Upper lobe of right lung (tissue), 1 donor: ENCODE data around the gene RIOK3. TPM values are rescaled to one million over a fixed set of nuclear protein-coding genes. Genes with fewer than 3 reads are reported as not detected.

Experiments used
- ATAC-seq: fragments of 200-7000 bp; cut with Tn5 transposase; one replicate; pipeline ENCODE4 v1.9.1; 2020; ENCODE audit warnings: mild to moderate bottlenecking, moderate library complexity
- DNase-seq: peaks from one replicate; pipeline ENCODE4 v3.0.0-alpha.2; 2020
- H3K27ac ChIP-seq: fragments of 200-600 bp; one replicate; pipeline ENCODE4 v1.8.0; 2022
- H3K27me3 ChIP-seq: fragments of 200-600 bp; one replicate; pipeline ENCODE4 v1.8.0; 2022; ENCODE audit warnings: mild to moderate bottlenecking
- H3K36me3 ChIP-seq: fragments of 200-600 bp; one replicate; pipeline ENCODE4 v1.8.0; 2022
- H3K4me1 ChIP-seq: fragments of 200-600 bp; one replicate; pipeline ENCODE4 v1.8.0; 2022
- H3K4me3 ChIP-seq: fragments of 200-600 bp; one replicate; pipeline ENCODE4 v1.8.0; 2022; ENCODE audit warnings: mild to moderate bottlenecking
- H3K9me3 ChIP-seq: fragments of 200-600 bp; one replicate; pipeline ENCODE4 v1.8.0; 2022
- CTCF ChIP-seq: fragments of 200-600 bp; IDR thresholded peaks from one replicate; pipeline ENCODE4 v1.8.0; 2022; ENCODE audit warnings: antibody characterized with exemption
- intact Hi-C: fragments of 100-400 bp; cut with DNase I; formaldehyde crosslinking; loops from one replicate; pipeline ENCODE4 v1.11.0; 2022
- total RNA-seq: library from RNA; stranded (reverse); fragmentation: NEBNext Ultra II Directional; extraction: Animal tissue kit (Norgen Biotek cat#: 25700); gene quantifications from one replicate; pipeline ENCODE4 v1.2.1, GENCODE V29; 2021
- donor health status: DM: no; HTN: yes; CAD: no; lungs with severe emphysema.

RIOK3 gene
- total RNA-seq, 1 donor from 2014 or later = 63.7 TPM

GRCh38 chr18:23530195-23530594, 77.1 kb downstream of the RIOK3 start:
- Histone ChIP-seq H3K27ac (no peak overlapping the region), H3K4me3 (no peak overlapping the region), H3K9me3 (no peaks in the 10 kb centered on the region), H3K4me1 (no peaks in the 10 kb centered on the region), H3K36me3 (peaks cover 100% of the 10 kb centered on the region), H3K27me3 (no peaks in the 10 kb centered on the region)
- ATAC-seq = peak; percentile 37
- intact Hi-C loops = no loop called here
- TF ChIP-seq CTCF = no peak
- DNase-seq = no peak

DNA sequence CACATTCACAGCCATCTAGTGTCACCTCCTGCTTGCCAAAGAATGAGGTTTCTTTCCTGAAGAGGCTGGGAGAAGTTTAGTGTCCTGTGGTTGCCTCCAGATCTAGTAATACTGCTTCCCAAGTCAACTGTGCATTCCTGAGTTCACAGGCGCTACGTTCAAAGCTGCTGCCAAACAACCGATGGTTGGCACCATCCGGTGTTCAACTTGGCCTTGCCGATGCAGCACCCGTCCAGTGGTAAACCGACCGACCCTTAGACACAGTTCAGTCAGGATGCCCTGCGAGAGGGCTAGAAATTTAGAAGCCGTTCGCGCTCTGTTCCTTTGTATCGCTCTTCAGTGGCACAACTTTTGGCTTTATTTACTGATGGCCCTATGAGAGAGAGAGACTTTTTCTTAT, 78.8 kb downstream of the RIOK3 start:
- intact Hi-C loops = no loop called here
- H3K27ac ChIP-seq = no peak overlapping the region
- H3K27me3 ChIP-seq = no peaks in the 10 kb centered on the region
- DNase-seq = no peak
- H3K36me3 ChIP-seq = peaks cover 100% of the 10 kb centered on the region
- TF ChIP-seq CTCF = no peak
- H3K4me1 ChIP-seq = no peaks in the 10 kb centered on the region
- ATAC-seq = no peak
- H3K9me3 ChIP-seq = no peaks in the 10 kb centered on the region
- no peak overlapping the region for H3K4me3 ChIP-seq

Other genes starting within 250 kb of the RIOK3 start
- gene RMC1, start 50.2 kb downstream of the RIOK3 start, total RNA-seq = 42.5 TPM
- 143 TPM for gene NPC1, start 133.2 kb downstream of the RIOK3 start, total RNA-seq
- gene ANKRD29, start 209.6 kb downstream of the RIOK3 start, total RNA-seq = 72.0 TPM
- 139 TPM for gene LAMA3, start 236.2 kb downstream of the RIOK3 start, total RNA-seq